ENCODE data around the gene APBB2.

- TF ChIP-seq, protein P1, sequence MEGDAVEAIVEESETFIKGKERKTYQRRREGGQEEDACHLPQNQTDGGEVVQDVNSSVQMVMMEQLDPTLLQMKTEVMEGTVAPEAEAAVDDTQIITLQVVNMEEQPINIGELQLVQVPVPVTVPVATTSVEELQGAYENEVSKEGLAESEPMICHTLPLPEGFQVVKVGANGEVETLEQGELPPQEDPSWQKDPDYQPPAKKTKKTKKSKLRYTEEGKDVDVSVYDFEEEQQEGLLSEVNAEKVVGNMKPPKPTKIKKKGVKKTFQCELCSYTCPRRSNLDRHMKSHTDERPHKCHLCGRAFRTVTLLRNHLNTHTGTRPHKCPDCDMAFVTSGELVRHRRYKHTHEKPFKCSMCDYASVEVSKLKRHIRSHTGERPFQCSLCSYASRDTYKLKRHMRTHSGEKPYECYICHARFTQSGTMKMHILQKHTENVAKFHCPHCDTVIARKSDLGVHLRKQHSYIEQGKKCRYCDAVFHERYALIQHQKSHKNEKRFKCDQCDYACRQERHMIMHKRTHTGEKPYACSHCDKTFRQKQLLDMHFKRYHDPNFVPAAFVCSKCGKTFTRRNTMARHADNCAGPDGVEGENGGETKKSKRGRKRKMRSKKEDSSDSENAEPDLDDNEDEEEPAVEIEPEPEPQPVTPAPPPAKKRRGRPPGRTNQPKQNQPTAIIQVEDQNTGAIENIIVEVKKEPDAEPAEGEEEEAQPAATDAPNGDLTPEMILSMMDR (conservative IDR thresholded peaks at IDR 0.05): no peak
- TF ChIP-seq EZH2 (IDR thresholded peaks at IDR 0.05; ENCODE audit: low read depth): no peak
Observed at GRCh38 chr4:41002309-41002708, 212.0 kb downstream of the APBB2 start.
